NT2/D1 (cell line): ENCODE results near the gene RDM1.

Experiments used
- SUZ12 ChIP-seq: IDR thresholded peaks from 2 replicates; pipeline ENCODE4 v1.6.1; 2011; ENCODE audit not compliant: insufficient read length, insufficient read depth; ENCODE audit errors: extremely low read depth
- YY1 ChIP-seq: IDR thresholded peaks from 2 replicates; pipeline ENCODE4 v1.6.1; 2011; ENCODE audit not compliant: insufficient read length, insufficient read depth

- no peak for TF ChIP-seq YY1
- no peak for TF ChIP-seq SUZ12
Observed at GRCh38 chr17:35948092-35948491, 17.5 kb upstream of the RDM1 start.
